NCI-H748 treated with DMSO at 0.1 percent for 48 hours (cell line): Measurements from ENCODE around the gene HRK.

ENCODE experiments used
- DNase-seq: peaks from one replicate; lab custom pipeline; 2025; lab: John Stamatoyannopoulos, UW

Gene HRK

DNA sequence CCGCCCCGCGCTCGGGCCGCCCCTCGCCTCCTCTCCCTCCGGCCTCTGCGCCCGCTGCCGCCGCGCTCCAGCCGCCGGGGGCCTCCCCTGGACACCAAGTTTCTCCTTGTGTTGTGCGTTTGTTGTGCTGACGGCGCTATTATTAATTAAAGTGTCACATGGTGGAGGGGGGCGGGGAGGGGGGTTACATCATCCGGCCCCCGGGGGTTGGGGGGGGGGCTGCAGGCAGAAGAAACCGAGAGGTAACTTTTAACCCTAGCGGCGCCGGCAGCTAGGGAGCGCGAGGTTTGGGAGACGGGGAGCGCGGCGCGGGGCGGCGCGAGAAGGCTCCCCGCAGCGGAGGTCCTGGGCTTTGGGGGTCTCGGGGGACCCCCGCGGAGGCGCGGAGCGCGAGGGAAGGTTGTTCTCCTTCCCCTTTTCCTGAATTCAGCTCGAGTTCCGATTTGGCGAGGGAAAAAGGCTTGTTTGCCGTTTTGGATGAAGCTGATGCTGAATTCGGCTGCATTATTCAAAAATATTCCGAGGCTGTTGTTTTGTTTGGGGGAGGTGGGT lies at the start of gene HRK:
Gene HRK (minus strand): TSS at position 117 of the 552 bp plus-strand sequence. CDS start 134 bp downstream, outside the sequence.
- no peak for DNase-seq

DNA sequence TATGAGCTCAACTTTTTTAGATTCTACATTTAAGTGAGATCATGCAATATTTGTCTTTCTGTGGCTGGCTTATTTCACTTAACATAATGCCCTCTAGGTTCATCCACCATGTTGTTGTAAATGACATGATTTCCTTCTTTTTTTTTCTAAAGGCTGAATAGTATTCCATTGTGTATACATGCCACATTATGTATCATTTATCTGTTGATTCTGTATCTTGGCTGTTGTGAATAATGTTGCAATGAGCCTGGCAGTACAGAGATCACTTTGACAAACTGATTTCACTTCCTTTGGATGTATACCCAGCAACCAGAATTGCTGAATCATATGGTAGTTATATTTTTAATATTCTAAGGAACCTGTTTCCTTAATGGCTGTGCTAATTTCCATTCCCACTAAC lies 48.6 kb upstream of the HRK start:
- DNase-seq = no peak

DNA sequence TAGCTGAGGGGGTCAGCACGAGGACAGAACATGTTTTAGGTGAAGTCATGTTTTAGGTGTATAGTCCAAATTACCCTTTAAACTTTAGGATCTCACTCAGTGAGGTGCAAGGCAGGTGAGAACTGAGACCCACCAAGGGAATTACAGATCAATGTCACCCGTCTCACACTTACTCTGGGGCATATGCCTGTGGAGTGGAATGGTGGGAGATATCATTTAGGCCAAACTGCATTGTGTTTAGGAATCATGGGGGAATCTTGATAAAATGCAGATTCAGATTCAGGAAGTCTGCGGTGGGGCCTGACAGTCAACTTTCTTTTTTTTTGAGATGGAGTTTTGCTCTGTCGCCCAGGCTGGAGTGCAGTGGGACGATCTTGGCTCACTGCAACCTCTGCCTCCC lies 47.3 kb upstream of the HRK start:
- DNase-seq = no peak

DNA sequence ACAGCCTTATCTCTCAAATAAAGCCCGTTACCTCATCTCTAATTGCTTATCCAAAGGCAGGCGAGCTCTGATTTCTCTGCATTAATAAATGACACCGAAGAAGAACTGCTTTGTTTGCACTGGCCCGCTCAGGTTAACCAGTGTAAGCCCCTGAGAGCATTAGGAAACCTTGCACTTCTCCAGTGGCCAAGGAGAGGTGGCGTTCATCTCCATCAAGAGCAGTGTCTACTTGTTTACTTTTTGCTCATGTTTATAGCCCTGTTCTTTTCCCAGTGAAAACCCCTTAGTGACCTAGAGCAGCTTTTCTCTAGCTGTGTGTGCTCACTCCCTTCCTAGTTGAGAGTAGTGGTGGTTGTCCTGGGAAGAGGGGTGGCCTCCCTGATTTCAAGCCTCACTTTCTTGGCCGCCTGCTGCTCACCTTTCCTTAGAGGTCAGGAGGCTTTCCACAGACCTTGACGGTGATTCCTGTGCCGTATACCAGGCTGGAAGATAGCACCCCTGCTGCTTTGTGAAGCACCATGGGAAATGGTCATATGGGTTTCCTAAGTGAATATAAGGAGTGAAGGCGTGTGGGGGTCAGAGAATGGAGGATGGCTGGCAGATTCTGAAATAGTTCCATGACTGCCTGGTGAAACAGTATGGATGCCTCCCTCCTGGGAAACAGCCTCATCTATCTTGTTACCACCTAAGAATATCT lies 46.2 kb upstream of the HRK start:
- DNase-seq = no peak

DNA sequence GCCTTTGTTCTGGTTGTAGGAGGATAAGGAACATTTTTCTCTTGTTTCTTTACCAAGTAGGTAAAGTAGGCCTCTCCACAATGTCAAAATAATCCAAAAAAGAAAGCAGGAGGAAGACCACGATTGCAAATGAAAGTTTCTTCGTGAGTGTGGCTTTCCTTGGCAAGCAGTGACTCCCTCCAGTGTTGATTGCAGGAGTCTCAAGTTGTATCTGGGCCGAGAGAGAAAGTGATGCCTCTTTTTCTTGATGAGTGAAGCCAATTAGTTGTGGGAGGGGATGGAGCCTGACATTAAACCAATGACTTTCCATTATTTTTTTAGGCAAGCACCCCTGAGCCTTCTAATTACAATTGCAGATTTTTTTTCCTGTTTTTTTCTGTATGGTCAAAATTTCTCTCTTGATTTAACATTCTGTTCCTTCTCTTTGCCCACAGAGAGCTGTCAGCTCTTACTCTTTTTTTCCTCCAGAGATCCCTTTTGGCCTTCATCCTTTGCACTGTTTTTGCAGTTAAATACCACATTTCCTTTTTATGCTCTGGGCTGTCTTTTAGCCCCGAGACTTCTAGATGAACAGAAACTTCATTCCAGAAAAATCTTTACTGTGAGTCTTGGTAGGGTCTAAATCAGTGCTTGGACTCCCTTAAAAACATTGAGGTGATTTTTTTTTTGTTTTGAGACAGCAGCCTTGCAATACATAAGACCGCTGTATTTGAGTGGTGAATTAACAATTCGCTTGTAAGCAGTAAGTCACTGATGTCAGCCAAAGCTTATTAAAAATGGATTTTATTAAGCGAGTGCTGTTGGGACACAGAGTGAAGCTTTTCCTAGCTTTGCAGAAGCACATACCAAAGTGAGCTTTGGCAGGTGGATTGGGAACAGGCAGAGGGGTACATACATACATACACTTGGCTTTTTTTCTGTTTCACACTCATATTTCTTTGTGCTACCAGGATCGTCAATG lies 45.3 kb upstream of the HRK start:
- no peak for DNase-seq

DNA sequence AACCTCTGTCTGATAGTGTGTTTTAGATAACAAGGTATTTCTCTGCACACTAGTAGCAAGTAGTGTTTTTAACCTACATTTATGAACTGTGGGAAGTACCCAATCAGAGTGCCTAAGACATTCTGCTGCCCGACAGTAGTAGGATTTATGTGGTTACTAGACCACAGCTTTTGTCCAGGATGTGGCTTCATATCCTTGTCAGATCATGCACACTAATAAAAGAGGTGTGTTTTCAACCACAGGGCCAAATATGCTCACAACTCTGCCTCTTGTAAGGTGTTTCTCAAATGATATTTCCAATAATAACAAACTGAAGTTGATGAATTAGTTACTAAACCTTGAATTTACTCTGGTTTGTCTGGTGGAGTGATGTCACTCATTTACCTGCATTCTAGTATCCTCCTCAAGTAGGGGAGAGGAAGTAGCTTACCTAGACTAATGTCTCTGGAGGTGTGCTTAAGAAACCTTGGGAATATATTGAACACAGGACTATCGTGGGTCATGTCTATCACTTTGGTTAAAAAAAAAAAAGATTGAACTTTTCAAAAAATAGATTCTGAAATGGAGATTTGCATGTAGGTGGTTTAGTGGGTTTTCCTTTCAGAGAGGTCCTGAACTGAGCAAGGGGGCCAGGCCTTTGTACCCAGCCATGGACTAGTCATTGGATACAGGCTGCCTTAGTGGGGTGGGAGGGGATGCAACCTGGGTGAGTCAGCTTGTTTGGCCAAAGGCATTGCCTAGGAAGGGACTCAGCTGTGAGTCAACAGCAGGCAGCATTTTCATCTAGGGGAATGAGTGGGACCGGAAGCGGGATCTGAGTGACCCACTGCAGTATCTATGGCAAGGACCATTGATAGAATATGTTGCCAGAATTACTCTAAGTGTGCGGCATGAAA lies 43.6 kb upstream of the HRK start:
- no peak for DNase-seq

DNA sequence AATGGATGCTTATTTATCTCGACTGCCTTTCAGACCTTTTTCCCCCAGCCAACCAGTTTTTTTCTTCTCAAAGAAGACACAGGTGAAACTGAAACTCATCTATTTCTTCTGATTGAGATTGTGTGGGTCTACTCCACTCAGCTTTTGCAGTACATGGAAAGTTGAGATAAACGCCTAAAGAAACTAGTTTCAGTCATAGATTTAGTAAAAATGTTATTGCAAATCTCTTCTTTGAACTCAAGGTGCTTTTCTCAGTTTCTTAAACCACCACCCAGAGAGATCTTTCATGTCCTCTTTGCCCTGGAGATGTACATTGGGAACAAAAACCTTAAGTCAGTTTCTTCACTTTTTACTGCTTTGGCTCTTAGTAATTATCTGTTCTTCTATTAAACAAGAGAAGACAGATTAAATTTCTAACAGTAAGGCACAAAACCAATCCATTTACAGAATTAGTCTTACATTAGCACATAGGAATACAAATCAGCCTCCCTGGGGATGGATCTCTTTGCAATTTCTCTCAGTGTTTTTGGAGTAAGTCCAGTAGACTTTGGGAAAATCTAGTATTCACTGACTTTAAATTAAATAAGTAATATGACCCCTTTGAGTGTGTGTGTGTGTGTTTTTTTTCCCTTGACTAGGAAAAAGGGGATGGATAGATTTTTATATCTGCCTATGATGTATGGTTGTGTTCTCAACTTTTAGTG lies 41.1 kb upstream of the HRK start:
- no peak for DNase-seq

DNA sequence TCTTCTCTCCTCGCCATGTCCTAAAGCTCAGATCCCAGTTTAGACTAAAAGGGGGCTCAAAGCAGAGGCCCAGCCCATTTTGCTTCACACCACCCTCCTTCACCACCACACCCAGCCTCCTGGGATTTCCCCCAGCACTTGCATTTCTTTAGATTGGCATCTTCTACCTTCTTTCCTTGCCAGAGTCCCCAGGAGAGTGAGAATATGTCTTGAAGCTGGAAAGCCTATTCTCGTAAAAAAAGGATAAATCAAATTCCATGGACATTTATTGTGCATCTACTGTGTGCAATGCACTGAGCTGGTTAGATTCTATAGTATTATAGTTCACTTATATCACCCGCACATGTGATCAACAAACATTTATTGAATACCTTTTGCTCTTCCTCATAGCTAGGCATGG lies 39.7 kb upstream of the HRK start:
- DNase-seq = no peak

DNA sequence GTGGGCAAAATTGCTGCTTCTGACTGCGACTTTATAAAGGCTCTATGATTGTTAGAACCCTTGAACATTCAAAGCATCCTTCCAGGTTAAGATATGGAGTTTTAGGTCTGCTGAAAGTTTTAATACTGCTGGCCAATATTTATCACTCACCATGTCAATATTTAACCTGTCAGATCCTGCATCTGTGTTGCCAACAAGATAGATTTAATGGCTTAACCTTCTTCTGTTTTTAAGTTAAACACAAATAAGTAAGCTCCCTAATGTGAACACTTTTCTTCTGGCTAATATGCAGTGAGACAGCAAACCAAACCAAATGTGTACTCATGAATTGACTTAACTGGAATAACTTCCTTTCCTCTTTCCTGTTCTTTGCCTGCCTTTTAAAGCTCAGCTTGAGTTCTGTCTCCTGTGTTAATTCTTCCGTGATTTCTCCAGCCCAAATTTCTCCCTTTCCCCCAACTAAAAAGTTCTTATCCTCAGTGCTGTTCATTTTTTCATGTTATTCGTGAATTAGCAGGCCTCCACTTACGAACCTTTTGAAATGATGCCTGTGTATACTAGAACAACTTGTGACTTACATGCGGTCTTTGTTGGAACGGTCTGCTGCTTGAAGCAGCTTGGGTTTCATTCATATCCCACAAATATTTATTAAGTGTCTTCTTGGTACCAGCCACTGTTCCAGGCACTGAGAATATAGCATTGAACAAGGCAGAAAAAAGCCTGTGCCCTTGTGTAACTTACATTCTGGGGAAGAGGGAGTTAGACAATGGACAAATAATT lies 38.7 kb upstream of the HRK start:
- DNase-seq = no peak

DNA sequence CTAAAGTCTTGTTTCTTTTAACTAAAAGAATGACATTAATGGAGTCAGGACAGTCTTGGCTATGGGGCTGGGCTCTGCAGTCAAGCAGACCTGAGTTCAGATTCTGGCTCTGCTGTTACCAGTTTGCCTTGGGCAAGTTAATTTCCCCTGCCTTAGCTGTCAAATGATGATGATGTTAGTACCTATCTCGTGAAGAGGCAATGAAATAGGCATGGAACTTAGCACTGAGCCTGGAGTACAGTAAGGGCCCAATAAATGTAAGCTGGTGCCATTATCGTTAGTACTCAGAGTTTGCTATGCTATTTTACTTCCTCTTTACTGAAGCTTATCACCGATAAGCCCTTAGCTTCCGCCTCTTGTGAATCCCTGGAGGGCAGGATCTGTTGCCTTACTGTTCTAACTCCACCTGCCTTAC lies 38.0 kb upstream of the HRK start:
- DNase-seq = no peak

DNA sequence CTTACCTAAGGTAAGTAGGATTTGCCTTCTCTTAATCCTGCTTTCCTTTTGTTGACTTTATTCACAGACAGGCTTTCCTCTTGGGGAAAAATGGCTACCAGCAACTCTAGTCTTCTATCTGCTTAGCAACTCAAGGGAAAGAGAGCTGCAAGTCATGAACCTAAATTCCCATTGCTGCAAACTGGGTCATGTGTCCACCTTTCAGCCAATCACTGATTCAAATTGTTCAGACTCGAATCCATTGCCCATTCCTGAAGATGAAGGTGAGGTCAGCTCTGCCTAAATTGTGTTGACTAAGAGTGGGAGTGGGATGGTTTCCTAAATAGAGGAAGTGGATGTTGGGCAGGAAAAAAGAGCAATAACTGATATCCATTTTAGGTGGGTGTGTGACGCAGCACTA lies 37.2 kb upstream of the HRK start:
- DNase-seq = no peak

DNA sequence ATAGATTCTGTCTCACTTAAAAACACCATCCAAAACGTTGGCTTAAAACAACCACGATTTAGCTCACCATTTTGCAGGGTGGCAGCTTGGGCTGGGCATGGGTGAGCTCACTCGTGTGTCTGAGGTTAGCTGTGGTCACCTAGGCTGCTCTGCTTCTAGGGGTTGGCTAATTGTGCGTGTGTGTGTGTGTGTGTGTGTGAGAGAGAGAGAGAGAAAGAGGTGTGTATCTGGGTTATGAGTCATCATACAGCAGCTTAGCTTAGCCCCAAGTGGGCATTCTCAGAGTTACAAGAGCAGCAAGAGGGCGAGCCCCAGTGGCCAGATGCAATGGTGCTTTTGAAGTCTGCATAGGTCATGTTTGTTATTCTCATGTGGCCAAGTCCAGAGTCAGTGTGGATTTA lies 35.5 kb upstream of the HRK start:
- no peak for DNase-seq

DNA sequence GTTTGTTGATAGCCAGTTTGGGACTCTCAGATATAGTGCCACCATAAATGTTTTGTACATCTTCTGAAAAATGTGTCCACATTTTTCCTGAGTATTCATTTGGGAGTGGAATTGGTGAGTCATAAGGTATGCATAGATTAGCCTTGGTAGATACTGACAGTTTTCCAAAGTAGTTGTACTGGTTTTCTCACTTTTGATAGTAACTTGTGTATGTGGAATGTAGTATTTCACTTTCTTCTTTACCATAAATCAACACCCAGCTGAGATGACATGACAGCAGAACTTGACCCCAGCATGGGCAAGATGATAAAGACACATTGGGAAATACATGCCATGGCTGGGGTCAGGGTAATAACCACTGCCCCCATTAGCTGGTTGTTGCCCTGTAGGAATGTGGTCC lies 34.9 kb upstream of the HRK start:
- DNase-seq = no peak

DNA sequence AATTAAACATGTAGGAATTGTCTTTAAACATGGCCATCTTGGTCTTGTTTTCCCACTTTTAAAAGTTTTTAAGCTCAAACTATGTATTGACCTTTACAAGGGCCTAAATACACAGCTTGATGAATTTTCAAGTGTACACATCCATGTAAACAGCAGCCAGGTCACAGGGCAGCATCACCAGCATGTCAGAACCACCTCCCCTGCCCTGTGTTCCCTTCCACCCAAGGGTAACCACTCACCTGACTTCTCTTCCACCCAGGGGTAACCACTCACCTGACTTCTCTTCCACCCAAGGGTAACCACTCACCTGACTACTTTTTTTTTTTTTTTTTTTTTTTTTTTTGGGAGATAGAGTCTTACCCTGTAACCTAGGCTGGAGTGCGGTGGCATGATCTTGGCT lies 34.1 kb upstream of the HRK start:
- no peak for DNase-seq

DNA sequence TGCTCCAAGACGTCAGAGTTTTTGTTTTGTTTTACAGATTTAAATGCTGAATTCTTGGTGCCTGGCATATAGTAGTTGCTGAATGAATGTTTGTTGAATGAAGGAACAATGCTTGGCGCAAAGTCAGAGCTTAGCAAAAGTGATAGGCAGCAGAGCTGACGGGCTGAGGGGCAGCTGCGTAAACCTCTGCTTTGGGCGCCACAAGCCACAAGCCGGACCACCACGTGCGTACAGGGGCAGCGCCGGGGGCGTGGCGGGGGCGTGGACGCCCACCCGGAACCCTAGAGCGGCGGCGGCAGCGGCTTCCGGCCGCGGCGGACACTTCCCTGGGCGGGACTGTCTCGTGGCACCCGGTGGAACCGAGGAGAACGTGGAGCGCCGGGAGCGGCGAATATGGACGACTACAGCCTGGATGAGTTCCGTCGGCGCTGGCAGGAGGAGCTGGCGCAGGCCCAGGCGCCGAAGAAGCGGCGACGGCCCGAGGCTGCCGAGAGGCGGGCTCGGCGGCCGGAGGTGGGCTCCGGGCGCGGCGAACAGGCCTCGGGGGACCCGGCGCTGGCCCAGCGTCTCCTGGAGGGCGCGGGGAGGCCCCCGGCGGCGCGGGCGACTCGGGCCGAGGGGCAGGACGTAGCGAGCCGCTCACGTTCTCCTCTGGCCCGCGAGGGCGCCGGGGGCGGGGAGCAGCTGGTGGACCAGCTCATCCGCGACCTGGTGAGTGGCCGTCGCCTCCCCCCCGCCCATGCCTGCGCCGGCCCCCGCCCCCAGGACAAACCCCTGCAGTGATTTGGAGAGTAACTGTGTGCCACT lies 29.6 kb upstream of the HRK start, which contains the start of gene FBXW8:
Gene FBXW8 (plus strand): TSS at position 306 of the 807 bp plus-strand sequence. CDS start 88 bp downstream, at position 394.
- peak; percentile 45 for DNase-seq

DNA sequence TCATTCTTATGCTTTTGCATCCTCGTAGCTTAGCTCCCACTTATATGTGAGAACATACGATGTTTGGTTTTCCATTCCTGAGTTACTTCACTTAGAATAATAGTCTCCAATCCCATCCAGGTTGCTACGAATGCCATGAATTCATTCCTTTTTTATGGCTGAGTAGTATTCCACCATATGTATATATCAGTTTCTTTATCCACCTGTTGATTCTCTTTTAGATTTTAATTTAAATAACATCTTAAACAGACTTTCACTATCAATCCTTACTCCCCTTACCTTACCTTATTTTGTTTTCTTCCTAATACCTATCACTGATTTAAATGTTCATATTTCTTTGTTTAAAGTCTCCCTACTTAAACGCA lies 29.0 kb upstream of the HRK start:
- DNase-seq = no peak

DNA sequence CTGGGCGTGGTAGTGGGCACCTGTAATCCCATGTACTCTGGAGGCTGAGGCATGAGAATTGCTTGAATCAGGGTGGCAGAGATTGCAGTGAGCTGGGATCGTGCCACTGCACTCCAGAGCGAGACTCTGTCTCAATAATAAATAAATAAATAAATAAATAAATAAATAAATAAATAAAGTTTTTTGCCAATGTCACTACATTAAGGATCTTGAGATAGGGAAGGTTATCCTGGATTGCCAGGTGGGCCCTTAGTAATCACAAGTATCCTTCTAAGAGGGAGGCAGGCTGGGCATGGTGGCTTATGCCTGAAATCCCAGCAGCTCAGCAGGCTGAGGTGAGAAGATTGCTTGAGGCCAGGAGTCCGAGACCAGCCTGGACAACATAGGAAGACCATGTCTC lies 25.0 kb upstream of the HRK start:
- no peak for DNase-seq

DNA sequence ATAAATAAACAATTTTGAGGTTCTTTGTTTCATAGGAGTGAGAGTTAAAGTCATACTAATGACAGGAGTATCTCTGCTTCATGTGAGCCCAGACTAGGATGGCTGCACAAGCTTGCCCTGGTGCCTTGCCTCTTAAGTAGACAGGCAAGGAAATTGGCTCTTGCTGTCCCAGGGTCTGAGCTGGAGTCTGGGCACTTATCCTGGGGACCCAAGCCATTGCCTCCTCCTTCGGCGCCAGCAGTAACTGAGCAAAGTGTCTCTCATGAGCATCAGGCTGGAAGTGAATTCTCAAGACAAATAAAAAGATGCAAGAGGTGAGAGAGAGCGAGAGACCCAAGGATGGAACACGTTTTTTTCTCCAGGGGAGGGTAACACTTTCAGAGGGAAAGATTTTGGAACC lies 22.6 kb upstream of the HRK start:
- DNase-seq = no peak

DNA sequence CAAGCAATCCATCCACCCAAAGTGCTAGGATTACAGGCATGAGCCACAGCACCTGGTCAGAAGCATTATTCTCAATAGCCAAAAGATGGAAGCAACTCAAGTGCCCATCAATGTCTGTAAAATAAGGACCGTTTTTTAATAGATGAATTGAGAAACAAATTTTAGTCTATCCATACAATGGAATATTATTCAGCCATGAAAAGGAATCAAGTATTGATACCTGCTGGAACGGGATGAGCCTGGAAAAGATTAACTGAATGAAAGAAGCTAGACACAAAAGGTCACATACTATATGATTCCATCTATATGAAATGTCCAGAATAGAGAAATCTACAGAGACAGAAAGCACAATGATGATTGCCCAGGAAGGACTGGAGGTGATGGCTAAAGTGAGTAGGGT lies 20.4 kb upstream of the HRK start:
- no peak for DNase-seq

DNA sequence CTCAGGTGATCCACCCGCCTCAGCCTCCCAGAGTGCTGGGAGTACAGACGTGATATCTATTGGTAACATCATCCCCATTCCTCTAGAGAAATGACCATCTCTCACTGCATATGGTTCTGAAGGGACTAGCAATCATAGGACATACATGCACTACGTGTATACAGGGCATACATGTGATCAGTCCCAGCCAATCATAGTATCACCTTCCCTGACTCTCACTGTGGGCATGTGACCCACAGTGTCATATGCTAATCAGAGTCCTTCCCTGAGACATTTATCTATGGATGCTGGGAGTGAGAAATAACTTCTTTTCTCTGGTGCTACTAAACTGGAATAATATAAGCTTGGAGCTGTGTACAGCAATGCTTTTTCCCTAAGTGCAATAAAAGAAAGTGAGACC lies 17.4 kb upstream of the HRK start:
- no peak for DNase-seq
